Measurements from ENCODE around the gene KEAP1.
"Not testable (repeated sequence)": the region's sequence is repeated elsewhere in the genome, so short reads cannot be mapped to it uniquely, and the experiment has no call there.

The KEAP1 gene

GRCh38 chr19:10491472-10492047, 11.6 kb downstream of the KEAP1 start:
- DNase-seq: no peak

- DNase-seq: no peak
Observed at GRCh38 chr19:10486551-10486950, 16.6 kb downstream of the KEAP1 start.

GRCh38 chr19:10478903-10479384, 24.2 kb downstream of the KEAP1 start:
- DNase-seq: peak; percentile 54

- no peak for DNase-seq
Observed at GRCh38 chr19:10478476-10478875, 24.7 kb downstream of the KEAP1 start.

DNA sequence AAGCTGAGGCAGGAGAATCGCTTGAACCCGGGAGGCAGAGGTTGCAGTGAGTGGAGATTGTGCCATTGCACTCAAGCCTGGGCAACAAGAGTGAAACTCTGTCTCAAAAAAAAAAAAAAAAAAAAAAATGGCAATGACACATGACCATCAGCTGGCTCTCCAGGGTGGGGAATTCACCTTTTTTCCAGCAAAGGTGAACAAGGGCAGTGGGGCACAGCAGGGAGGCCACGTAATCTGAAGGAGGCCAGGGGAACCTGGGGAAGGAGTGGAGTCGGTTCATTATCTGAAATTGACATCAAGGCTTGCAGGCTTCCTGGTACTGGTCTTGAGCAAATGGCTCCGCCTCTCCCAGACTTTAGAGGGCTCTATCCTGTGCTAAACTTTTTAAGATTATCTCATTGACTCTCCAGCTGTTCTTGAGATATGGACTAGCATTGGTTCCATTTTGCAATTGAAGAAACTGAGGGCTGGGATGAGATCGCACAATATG, 28.1 kb downstream of the KEAP1 start:
- DNase-seq: no peak

GRCh38 chr19:10473192-10473591, 30.0 kb downstream of the KEAP1 start:
- no peak for DNase-seq

DNA sequence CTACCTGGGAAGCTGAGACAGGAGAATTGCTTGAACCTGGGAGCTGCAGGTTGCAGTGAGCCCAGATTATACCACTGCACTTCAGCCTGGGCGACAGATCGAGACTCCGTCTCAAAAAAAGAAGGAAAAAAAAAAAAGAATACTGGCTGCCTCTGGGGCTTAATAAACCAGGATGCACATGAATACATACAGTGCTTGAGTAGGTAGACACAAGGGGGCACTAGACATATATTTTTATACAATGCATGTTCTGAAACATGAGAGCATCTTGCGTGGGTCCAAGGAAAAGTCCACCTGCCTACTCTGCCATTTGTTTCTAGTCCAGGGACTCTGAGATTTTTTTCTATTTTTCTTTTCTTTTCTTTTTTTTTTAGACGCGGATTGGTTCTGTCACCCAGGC, 31.2 kb downstream of the KEAP1 start:
- DNase-seq: no peak

DNA sequence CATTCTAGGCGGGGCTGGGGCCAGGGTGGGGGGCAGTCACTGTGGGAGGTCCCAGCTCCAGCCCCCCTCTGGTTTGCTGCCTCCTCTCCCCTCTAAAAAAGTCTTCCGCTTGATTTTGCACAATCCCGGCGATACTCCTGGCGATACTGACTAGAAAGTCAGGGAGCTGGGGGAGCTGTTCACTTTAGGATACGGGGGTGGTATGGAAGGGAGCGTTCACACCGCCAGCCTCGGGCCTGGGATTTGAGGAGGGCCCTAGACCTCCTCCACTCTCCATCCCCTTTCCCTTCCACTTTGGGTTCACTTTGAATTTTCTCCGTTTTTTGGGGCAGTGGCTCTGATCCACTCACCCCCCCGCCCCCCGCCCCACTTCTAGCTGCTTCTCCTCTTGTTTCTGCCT, 35.0 kb downstream of the KEAP1 start:
- DNase-seq: no peak

DNA sequence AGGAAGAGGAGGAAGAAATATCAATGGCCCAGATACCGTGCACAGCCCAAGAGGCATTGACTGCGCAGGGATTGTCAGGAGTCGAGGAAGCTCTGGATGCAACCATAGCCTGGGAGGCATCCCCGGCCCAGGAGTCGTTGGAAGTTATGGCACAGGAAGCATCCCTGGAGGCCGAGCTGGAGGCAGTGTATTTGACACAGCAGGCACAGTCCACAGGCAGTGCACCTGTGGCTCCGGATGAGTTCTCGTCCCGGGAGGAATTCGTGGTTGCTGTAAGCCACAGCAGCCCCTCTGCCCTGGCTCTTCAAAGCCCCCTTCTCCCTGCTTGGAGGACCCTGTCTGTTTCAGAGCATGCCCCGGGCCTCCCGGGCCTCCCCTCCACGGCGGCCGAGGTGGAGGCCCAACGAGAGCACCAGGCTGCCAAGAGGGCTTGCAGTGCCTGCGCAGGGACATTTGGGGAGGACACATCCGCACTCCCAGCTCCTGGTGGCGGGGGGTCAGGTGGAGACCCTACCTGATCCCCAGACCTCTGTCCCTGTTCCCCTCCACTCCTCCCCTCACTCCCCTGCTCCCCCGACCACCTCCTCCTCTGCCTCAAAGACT, 36.0 kb downstream of the KEAP1 start:
- DNase-seq: no peak

GRCh38 chr19:10464456-10464855, 38.7 kb downstream of the KEAP1 start:
- DNase-seq: no peak

- DNase-seq: no peak
Observed at GRCh38 chr19:10462557-10462956, 40.6 kb downstream of the KEAP1 start.

- not testable (repeated sequence) for DNase-seq
Observed at GRCh38 chr19:10462042-10462441, 41.1 kb downstream of the KEAP1 start.

DNA sequence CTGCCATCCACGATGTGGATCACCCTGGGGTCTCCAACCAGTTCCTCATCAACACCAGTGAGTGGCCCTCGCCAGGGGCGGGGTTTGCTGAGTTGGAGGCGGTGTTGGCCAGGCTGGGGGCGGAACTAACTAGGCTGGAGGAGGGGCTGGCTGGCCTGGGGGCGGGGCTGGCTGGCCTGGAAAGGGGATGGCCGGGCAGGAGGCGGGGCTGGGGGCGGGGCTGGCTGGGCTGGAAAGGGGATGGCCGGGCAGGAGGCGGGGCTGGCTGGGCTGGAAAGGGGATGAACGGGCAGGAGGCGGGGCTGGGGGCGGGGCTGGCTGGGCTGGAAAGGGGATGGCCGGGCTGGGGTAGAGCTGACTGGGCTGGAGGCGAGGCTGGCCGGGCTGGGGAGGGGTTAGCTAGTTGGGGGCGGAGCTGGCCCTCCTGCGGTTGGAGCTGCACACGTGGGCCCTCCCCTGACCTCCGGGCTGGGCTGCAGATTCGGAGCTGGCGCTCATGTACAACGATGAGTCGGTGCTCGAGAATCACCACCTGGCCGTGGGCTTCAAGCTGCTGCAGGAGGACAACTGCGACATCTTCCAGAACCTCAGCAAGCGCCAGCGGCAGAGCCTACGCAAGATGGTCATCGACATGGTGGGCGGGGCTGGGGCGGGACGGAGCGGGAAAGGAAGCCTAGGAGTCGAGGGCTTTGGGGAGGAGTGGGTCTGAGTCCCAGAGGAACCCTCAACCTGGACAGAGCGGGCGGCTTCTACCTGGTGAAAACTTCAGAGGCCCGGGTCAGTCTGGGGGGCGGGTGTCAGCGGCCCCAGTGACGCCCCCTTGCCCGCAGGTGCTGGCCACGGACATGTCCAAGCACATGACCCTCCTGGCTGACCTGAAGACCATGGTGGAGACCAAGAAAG, 41.9 kb downstream of the KEAP1 start:
- no peak for DNase-seq

DNA sequence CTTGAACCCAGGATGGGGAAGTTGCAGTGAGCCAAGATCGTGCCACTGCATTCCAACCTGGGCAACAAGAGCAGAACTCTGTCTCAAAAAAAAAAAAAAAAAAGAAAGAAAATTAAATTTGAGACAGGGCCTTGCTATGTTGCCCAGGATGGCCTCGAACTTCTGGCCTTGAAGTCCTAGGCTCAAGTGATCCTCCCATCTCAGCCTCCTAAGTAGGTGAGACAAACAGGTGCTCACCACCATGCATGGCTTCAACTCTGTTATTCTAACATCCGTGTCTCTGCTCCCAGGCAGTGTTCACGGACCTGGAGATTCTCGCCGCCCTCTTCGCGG, 42.5 kb downstream of the KEAP1 start:
- no peak for DNase-seq

DNA sequence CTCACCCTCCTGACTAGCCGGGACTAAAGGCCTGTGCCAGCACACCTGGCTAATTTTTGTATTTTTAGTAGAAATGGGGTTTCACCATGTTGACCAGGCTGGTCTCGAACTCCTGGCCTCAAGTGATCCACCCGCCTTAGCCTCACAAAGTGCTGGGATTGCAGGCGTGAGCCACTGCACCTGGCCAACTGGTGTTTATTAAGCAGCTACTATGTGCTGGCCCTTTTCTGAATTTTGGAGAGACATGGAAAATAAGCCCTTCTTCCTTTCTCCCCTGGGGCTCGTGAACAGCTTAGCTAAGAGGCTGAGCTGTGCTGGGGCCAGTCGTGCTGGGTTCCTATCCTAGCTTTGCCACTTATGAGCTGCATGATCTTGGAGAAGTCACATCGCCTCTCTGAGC, 44.4 kb downstream of the KEAP1 start:
- not testable (repeated sequence) for DNase-seq

DNA sequence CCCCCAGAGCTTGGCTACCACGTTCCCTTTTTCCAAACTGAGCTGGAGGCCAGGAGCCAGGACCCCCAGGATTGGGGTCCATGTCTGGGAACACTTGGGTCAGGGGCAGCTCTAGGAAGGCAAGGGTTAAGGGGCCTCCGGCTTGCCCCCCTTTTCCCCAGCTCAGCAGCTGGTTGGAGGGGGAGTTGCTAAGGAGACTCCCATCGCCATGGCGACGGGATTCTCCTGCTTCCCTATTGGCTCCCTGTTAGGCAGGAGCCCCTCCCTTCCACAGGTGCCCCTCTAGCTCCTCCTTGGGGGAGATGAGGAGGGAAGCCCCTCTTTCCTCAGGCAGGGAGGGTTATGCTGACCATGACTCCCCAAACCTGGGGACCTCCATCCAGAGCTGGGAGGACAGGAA, 48.9 kb downstream of the KEAP1 start:
- no peak for DNase-seq

DNA sequence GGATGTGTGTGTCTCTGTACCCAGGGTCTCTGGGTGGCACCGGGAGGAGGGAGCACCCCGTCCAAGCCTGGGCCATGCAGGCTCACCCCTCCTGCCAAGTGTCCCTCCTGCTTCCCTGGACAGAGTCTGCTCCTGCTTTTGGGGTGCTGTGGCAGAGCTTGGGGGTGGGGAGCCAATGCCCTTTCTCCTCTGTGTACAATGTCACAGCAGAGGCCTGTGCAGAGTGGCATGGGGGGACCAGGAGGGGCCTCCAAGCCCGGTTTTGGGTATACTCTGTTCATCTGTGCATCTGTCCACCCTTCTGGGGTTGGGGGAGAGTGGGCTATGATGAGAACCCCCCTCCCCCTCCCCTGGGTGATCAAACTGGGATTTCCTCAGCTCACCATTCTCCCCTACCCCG, 49.3 kb downstream of the KEAP1 start:
- DNase-seq: no peak

- no peak for DNase-seq
Observed at GRCh38 chr19:10452726-10453618, 50.2 kb downstream of the KEAP1 start.

DNA sequence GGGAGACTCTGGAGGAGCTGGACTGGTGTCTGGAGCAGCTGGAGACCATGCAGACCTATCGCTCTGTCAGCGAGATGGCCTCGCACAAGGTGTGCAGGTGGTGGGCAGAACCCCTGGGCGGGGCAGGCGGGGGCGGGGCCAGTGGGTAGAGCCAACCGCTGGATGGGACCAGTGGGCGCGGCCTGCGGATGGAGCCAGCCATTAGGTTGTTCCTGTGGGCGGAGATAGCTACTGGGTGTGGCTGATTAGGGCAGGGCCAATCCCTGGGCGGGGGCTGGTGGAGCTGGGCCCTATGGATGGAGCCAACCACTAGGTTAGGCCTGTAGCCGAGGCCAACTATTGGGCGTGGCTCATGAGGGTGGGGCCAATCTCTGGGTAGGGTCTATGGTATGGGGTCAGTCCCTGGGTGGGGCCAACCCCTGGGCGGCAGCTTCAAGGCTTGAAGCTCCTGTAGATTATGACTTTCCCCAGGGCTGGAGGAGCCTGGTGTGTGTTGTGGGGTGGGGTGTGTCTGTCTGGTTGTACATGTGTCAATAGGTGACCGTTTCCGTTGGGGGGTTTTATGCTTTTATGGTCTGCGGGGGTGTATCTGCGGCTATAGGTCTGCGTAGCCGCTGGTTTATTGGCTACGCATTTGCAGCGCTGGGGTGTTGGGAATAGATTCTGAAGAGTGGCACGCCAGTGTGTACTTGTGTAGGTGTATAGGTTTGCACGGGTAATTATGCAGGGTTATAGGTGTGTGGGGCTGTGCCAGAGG, 52.1 kb downstream of the KEAP1 start:
- DNase-seq: no peak

DNA sequence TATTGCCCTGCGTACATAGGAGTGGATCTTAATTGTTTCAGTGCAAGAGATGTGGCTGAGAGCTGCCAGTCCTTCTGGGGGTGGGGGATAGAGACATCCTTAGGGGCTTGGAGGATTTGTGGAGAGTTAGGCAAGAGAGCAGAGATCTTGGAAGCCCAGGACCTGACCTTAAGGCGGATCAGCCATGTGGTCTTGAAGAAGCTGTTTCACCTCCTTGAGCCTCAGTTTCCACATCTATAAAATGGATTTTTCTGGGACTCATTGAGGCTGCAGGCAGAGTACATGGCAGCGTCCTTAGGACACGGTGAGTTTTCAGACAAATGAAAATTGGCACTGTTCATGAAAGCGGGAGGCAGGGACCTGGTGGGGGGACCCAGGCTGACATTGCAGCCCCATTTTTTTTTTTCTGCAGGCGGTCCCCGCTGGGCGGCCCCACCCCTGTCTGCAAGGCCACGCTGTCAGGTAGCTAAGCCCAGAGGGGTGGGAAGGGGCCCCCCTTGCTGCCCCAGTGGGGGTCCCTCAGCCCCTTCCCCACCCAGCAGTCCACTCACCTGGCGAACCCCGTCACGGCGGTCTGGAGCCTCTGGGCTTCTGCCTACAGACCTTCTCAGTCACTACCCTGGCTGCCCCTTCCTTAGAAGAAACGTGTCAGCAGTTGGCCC, 52.8 kb downstream of the KEAP1 start:
- no peak for DNase-seq

DNA sequence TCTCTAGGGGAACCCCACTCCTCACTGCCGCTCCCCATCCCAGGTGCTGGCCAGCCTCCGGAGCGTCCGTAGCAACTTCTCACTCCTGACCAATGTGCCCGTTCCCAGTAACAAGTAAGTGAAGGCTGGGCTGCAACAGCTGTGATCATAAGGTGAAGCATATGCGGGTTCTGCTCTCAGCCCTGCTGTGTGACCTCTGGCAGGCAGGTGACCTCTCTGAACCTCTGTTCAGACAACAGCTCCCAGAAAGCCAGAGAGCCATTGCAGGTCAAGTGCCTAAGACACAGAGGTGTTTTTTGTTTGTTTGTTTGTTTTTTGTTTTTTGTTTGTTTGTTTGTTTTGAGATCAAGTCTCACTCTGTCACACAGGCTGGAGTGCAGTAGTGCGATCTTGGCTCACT, 54.1 kb downstream of the KEAP1 start:
- no peak for DNase-seq

DNA sequence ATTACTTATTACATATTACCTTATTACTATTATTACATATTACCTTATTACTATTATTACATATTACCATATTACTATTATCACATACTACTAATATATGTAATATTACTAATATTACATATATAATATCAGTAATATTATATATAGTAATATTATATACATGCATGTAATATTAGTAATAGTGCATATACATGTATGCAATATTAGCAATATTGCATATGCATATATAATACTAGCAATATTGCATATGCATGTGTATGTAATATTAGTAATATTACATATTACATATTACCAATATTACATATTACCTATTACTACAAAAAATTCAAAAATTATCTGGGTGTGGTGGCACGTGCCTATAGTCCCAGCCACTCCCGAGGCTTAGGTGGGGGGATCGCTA, 60.5 kb downstream of the KEAP1 start:
- no peak for DNase-seq

All from NCI-H2107 (cell line).